OCI-LY7 (cell line): ENCODE measurements around the gene CARD8. TPM values are rescaled to one million over a fixed set of nuclear protein-coding genes. Genes with fewer than 3 reads are reported as not detected.
A peak's percentile ranks its signal among the peaks of the same experiment; 100 is the strongest.

Experiments
- BruUV-seq: library from RNA; stranded (reverse); fragments of 400-500 nt; replicated peaks from 2 replicates; lab custom pipeline; 2021; lab: Mats Ljungman, UMichigan
- CTCF ChIA-PET: fragments of 300-600 bp; sonication (Branson Sonifier 250); formaldehyde crosslinking; loops from one replicate; lab custom pipeline; 2022; ENCODE audit warnings: antibody characterized with exemption; ENCODE audit not compliant: unreplicated experiment; lab: Charles Lee
- POLR2A ChIA-PET: fragments of 300-600 bp; sonication (Branson Sonifier 250); formaldehyde crosslinking; loops from one replicate; lab custom pipeline; 2022; ENCODE audit warnings: antibody characterized with exemption; lab: Charles Lee
- DNase-seq: peaks from one replicate; pipeline ENCODE4 v3.0.0-alpha.2; 2015; ENCODE audit warnings: low spot score
- H2AFZ ChIP-seq: fragments of 200-600 bp; sonication (generic), shearing (Covaris generic); 2 replicates; pipeline ENCODE4 v1.6.1; 2014; ENCODE audit warnings: mild to moderate bottlenecking, antibody characterized with exemption, low read length, moderate library complexity
- H3K27ac ChIP-seq: fragments of 200-600 bp; sonication (generic); 2 replicates; pipeline ENCODE4 v1.5.1; 2014; ENCODE audit warnings: mixed run types, low read depth, mild to moderate bottlenecking, moderate library complexity, low read length, inconsistent platforms; ENCODE audit not compliant: poor library complexity, severe bottlenecking
- H3K36me3 ChIP-seq: fragments of 200-600 bp; sonication (generic); 2 replicates; pipeline ENCODE4 v1.6.1; 2014; ENCODE audit warnings: mild to moderate bottlenecking, antibody characterized with exemption, low read length, moderate library complexity, mixed read lengths; ENCODE audit not compliant: insufficient read depth
- H3K4me1 ChIP-seq: fragments of 200-600 bp; sonication (generic); 2 replicates; pipeline ENCODE4 v1.5.1; 2014; ENCODE audit warnings: mild to moderate bottlenecking, low read length; ENCODE audit not compliant: insufficient read depth, poor library complexity, severe bottlenecking
- H3K4me2 ChIP-seq: fragments of 200-600 bp; sonication (generic); 2 replicates; pipeline ENCODE4 v1.6.1; 2014; ENCODE audit warnings: mild to moderate bottlenecking, low read length
- H3K4me3 ChIP-seq: fragments of 200-600 bp; sonication (generic); 2 replicates; pipeline ENCODE4 v1.5.1; 2014; ENCODE audit warnings: mild to moderate bottlenecking, low read depth, low read length; ENCODE audit not compliant: poor library complexity, severe bottlenecking
- H3K79me2 ChIP-seq: fragments of 200-600 bp; sonication (generic); 2 replicates; pipeline ENCODE4 v1.6.1; 2016; ENCODE audit warnings: low read depth, mild to moderate bottlenecking, low read length, moderate library complexity, mixed read lengths; ENCODE audit not compliant: insufficient read depth
- H3K9me2 ChIP-seq: fragments of 200-600 bp; sonication (generic); 2 replicates; pipeline ENCODE4 v1.6.1; 2016; ENCODE audit warnings: mild to moderate bottlenecking, low read length, mixed read lengths; ENCODE audit not compliant: insufficient read depth
- H3K9me3 ChIP-seq: fragments of 200-600 bp; sonication (generic); 2 replicates; pipeline ENCODE4 v1.6.1; 2014; ENCODE audit warnings: mild to moderate bottlenecking, mixed run types, low read length, mixed read lengths
- H4K20me1 ChIP-seq: fragments of 200-600 bp; sonication (generic); 2 replicates; pipeline ENCODE4 v1.6.1; 2014; ENCODE audit warnings: mild to moderate bottlenecking, antibody characterized with exemption, low read length, moderate library complexity, mixed read lengths; ENCODE audit not compliant: insufficient read depth
- EZH2phosphoT487 ChIP-seq: fragments of 200-600 bp; sonication (generic); IDR thresholded peaks from 2 replicates; pipeline ENCODE4 v1.6.1; 2018; ENCODE audit warnings: low read depth, borderline replicate concordance, mild to moderate bottlenecking, mixed run types, antibody characterized with exemption, low read length, moderate library complexity, mixed read lengths
- intact Hi-C: fragments of 100-400 bp; cut with micrococcal nuclease; formaldehyde crosslinking; loops from one replicate; pipeline ENCODE4 v1.10.0; 2022; ENCODE audit not compliant: unreplicated experiment
- total RNA-seq, 2 experiments: library from RNA; depleted of rRNA in 1 of 2; stranded (reverse); fragments of >200 nt in 1 of 2; shearing (Covaris generic) in 1 of 2; gene quantifications; 2 replicates each; pipeline ENCODE4 v1.2.3, GENCODE V29; 2014 to 2022
- TF ChIP-seq, protein P1 (sequence below): fragments of 200-600 bp; sonication (generic); conservative IDR thresholded peaks from 2 replicates; pipeline ENCODE4 v1.5.1; 2014; ENCODE audit warnings: mild to moderate bottlenecking, antibody characterized with exemption, low read length, moderate library complexity, mixed read lengths

Gene CARD8
- total RNA-seq, 2 experiments from 2014 or later, result 51.0 to 56.1 TPM

DNA sequence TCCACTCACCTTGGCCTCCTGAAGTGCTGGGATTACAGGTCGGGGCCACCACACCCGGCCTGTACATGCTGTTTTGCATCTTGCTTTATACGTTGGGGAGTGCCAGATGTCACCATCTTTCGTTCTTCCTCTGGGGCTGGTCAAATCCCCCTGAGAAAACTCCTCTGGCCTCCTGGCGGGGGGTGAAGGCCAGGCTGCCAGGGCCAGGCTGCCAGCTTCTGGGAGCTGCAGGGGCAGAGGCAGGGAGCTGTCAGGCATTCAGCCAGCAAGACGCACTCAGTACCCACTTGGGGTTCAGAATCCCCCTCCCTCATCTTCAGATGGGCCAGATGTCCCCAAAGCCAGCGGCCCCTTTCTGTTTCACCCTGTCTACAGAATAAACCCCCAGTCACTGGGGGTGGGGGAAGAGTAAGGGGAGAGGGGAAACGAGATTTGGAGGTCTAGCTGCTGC is 69.1 kb downstream of the CARD8 start:
- DNase-seq, result peak; percentile 93
- Histone ChIP-seq H3K4me1 (peaks cover 61% of the 10 kb centered on the region), H3K9me2 (no peaks in the 10 kb centered on the region), H3K79me2 (no peaks in the 10 kb centered on the region; the same call in 1 of the 2 replicates), H3K9me3 (peaks cover 20% of the 10 kb centered on the region), H3K27ac (peak overlapping the region; percentile 97), H2AFZ (peak overlapping the region; percentile 65; the same call in 1 of the 2 replicates), H4K20me1 (no peaks in the 10 kb centered on the region), H3K36me3 (peaks cover 37% of the 10 kb centered on the region), H3K4me2 (peak overlapping the region; percentile 97), H3K4me3 (peak overlapping the region; percentile 58)
- no TSS peak for BruUV-seq
- ChIA-PET CTCF (no interaction called here), POLR2A (interaction anchor here (0.9 to 4.3 kb wide), 3 partner anchors 9 to 74 kb away, joined by 3 to 24 read pairs (median 4); no protein-coding TSS in a partner anchor)
- TF ChIP-seq EZH2phosphoT487, result no peak
- TF ChIP-seq, protein P1, sequence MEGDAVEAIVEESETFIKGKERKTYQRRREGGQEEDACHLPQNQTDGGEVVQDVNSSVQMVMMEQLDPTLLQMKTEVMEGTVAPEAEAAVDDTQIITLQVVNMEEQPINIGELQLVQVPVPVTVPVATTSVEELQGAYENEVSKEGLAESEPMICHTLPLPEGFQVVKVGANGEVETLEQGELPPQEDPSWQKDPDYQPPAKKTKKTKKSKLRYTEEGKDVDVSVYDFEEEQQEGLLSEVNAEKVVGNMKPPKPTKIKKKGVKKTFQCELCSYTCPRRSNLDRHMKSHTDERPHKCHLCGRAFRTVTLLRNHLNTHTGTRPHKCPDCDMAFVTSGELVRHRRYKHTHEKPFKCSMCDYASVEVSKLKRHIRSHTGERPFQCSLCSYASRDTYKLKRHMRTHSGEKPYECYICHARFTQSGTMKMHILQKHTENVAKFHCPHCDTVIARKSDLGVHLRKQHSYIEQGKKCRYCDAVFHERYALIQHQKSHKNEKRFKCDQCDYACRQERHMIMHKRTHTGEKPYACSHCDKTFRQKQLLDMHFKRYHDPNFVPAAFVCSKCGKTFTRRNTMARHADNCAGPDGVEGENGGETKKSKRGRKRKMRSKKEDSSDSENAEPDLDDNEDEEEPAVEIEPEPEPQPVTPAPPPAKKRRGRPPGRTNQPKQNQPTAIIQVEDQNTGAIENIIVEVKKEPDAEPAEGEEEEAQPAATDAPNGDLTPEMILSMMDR, result no peak
- intact Hi-C loops, result loop anchor here (1.0 to 5.0 kb wide), 2 partner anchors 16 to 71 kb away; partner anchors contain the start of genes CARD8, LIG1 and ZSWIM9

DNA sequence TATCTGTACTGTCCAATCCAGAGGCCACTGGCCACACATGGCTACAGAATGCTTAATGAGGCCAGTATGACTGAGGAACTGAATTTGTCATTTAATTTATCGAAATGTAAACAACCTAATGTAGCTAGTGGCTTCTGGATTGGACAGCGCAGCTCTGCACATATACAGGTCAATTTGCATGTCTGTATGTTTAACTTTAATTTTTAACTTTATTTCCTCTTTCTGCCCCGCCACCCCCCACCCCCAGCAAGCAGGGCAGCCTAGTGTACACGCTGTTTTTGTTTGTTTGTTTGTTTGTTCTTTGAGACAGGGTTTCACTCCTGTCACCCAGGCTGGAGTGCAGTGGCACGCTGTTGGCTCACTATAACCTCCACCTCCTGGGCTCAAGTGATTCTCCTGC is 69.7 kb downstream of the CARD8 start:
- Histone ChIP-seq H3K79me2 (no peaks in the 10 kb centered on the region; the same call in 1 of the 2 replicates), H3K36me3 (peaks cover 41% of the 10 kb centered on the region), H3K9me2 (no peaks in the 10 kb centered on the region), H3K4me1 (peaks cover 61% of the 10 kb centered on the region), H4K20me1 (no peaks in the 10 kb centered on the region), H3K4me2 (peak overlapping the region; percentile 97), H3K9me3 (peaks cover 26% of the 10 kb centered on the region), H3K27ac (peak overlapping the region; percentile 97), H3K4me3 (peak overlapping the region; percentile 58), H2AFZ (peak overlapping the region; percentile 11; the same call in 1 of the 2 replicates)
- intact Hi-C loops, result loop anchor here (1.0 to 5.0 kb wide), 2 partner anchors 16 to 71 kb away; partner anchors contain the start of genes CARD8, LIG1 and ZSWIM9
- CTCF ChIA-PET, result no interaction called here
- TF ChIP-seq, protein P1, result no peak
- TF ChIP-seq EZH2phosphoT487, result no peak
- DNase-seq, result peak; percentile 36
- POLR2A ChIA-PET, result interaction anchor here (0.9 to 4.3 kb wide), 3 partner anchors 10 to 75 kb away, joined by 3 to 24 read pairs (median 4); no protein-coding TSS in a partner anchor
- no TSS peak for BruUV-seq

DNA sequence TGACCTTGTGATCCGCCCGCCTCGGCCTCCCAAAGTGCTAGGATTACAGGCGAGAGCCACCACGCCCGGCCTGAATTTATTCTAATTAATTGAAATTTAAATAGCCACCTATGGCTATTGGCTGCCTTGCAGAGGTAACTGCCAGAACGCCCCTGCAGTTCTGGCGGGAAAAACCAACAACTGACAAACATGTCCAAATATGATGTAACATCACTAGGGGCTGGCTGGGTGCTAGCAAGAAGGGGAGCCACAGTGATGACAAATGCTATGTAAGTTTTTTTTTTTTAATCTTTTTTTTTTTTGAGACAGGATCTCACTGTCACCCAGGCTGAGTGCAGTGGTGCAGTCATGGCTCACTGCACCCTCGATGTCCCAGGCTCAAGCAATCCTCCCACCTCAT is 72.4 kb downstream of the CARD8 start:
- no peak overlapping the region for H2AFZ ChIP-seq
- BruUV-seq, result no TSS peak
- POLR2A ChIA-PET, result no interaction called here

More for the DNA sequence above, 72.4 kb downstream of the CARD8 start:
- no peak for TF ChIP-seq EZH2phosphoT487
- TF ChIP-seq, protein P1, result no peak
- Histone ChIP-seq H3K4me2 (no peak overlapping the region), H3K27ac (peak overlapping the region; percentile 97), H3K4me1 (peaks cover 47% of the 10 kb centered on the region), H4K20me1 (no peaks in the 10 kb centered on the region), H3K9me3 (peaks cover 13% of the 10 kb centered on the region; the same call in 1 of the 2 replicates), H3K4me3 (no peak overlapping the region), H3K79me2 (no peaks in the 10 kb centered on the region; the same call in 1 of the 2 replicates), H3K36me3 (peaks cover 34% of the 10 kb centered on the region), H3K9me2 (no peaks in the 10 kb centered on the region)
- intact Hi-C loops, result no loop called here
- CTCF ChIA-PET, result no interaction called here
- peak; percentile 46 for DNase-seq
